ENCODE measurements around the gene PHF2.

Gene PHF2

GRCh38 chr9:93644397-93645088, 68.2 kb downstream of the PHF2 start:
- Histone ChIP-seq H3K4me2 (no peak overlapping the region), H3K27ac (no peak overlapping the region), H3K4me1 (ENCODE audit: low read depth, poor library complexity, severe bottlenecking) (no peaks in the 10 kb centered on the region), H3K4me3 (IDR thresholded peaks at IDR 0.05; ENCODE audit: insufficient read depth, low read depth, low read length) (no peak overlapping the region), H3K9ac (no peak overlapping the region), H3K79me2 (ENCODE audit: insufficient read depth, low read depth) (no peaks in the 10 kb centered on the region), H2AFZ (ENCODE audit: low read depth) (no peak overlapping the region), H4K20me1 (ENCODE audit: insufficient read depth) (no peaks in the 10 kb centered on the region), H3K36me3 (ENCODE audit: insufficient read depth) (no peaks in the 10 kb centered on the region), H3K27me3 (ENCODE audit: insufficient read depth, low read depth) (no peaks in the 10 kb centered on the region)
- no peak for TF ChIP-seq CTCF (conservative IDR thresholded peaks at IDR 0.05; ENCODE audit: low read depth, low read length)

- no peak for TF ChIP-seq CTCF (conservative IDR thresholded peaks at IDR 0.05; ENCODE audit: low read depth, low read length)
- Histone ChIP-seq H3K36me3 (ENCODE audit: insufficient read depth) (no peaks in the 10 kb centered on the region), H3K4me2 (no peak overlapping the region), H4K20me1 (ENCODE audit: insufficient read depth) (no peaks in the 10 kb centered on the region), H2AFZ (ENCODE audit: low read depth) (no peak overlapping the region), H3K27ac (no peak overlapping the region), H3K27me3 (ENCODE audit: insufficient read depth, low read depth) (no peaks in the 10 kb centered on the region), H3K4me1 (ENCODE audit: low read depth, poor library complexity, severe bottlenecking) (no peaks in the 10 kb centered on the region), H3K79me2 (ENCODE audit: insufficient read depth, low read depth) (no peaks in the 10 kb centered on the region), H3K9ac (no peak overlapping the region), H3K4me3 (IDR thresholded peaks at IDR 0.05; ENCODE audit: insufficient read depth, low read depth, low read length) (no peak overlapping the region)
Observed at GRCh38 chr9:93645149-93645889, 68.9 kb downstream of the PHF2 start.

- TF ChIP-seq CTCF (conservative IDR thresholded peaks at IDR 0.05; ENCODE audit: low read depth, low read length), result no peak
- H3K79me2 ChIP-seq (ENCODE audit: insufficient read depth, low read depth), result no peaks in the 10 kb centered on the region
- no peak overlapping the region for H3K27ac ChIP-seq
Observed at GRCh38 chr9:93645921-93646639, 69.7 kb downstream of the PHF2 start.

GRCh38 chr9:93646640-93647178, 70.3 kb downstream of the PHF2 start:
- no peaks in the 10 kb centered on the region for H3K4me1 ChIP-seq (ENCODE audit: low read depth, poor library complexity, severe bottlenecking)
- no peak for TF ChIP-seq CTCF (conservative IDR thresholded peaks at IDR 0.05; ENCODE audit: low read depth, low read length)
- H3K27ac ChIP-seq, result no peak overlapping the region
- no peaks in the 10 kb centered on the region for H3K36me3 ChIP-seq (ENCODE audit: insufficient read depth)
- no peak overlapping the region for H3K4me3 ChIP-seq (IDR thresholded peaks at IDR 0.05; ENCODE audit: insufficient read depth, low read depth, low read length)
- no peak overlapping the region for H3K9ac ChIP-seq
- no peak overlapping the region for H2AFZ ChIP-seq (ENCODE audit: low read depth)
- H3K4me2 ChIP-seq, result no peak overlapping the region
- H3K27me3 ChIP-seq (ENCODE audit: insufficient read depth, low read depth), result no peaks in the 10 kb centered on the region
- H4K20me1 ChIP-seq (ENCODE audit: insufficient read depth), result no peaks in the 10 kb centered on the region
- H3K79me2 ChIP-seq (ENCODE audit: insufficient read depth, low read depth), result no peaks in the 10 kb centered on the region

More at GRCh38 chr9:93645921-93646639, 69.7 kb downstream of the PHF2 start:
- Histone ChIP-seq H3K4me3 (IDR thresholded peaks at IDR 0.05; ENCODE audit: insufficient read depth, low read depth, low read length) (no peak overlapping the region), H3K4me2 (no peak overlapping the region), H2AFZ (ENCODE audit: low read depth) (no peak overlapping the region), H3K9ac (no peak overlapping the region), H4K20me1 (ENCODE audit: insufficient read depth) (no peaks in the 10 kb centered on the region), H3K36me3 (ENCODE audit: insufficient read depth) (no peaks in the 10 kb centered on the region), H3K27me3 (ENCODE audit: insufficient read depth, low read depth) (no peaks in the 10 kb centered on the region), H3K4me1 (ENCODE audit: low read depth, poor library complexity, severe bottlenecking) (no peaks in the 10 kb centered on the region)
